IMR-90 (cell line): ENCODE results near the gene FA2H.

Experiments used
- ELK1 ChIP-seq: fragments of 150-350 bp; IDR thresholded peaks from 2 replicates; pipeline ENCODE4 v1.6.1; 2016; ENCODE audit warnings: low read depth, mild to moderate bottlenecking, low read length, moderate library complexity, borderline replicate concordance
- RAD21 ChIP-seq: IDR thresholded peaks from 2 replicates; pipeline ENCODE4 v1.6.1; 2012; ENCODE audit warnings: low read length, improper control_type of control experiment

GRCh38 chr16:74747716-74748615 is 26.7 kb downstream of the FA2H start:
- no peak for TF ChIP-seq RAD21
- no peak for TF ChIP-seq ELK1
